PFSK-1 (cell line): Measurements from ENCODE around the gene CYLD.

Experiments used
- POLR2AphosphoS5 ChIP-seq: IDR thresholded peaks from 2 replicates; pipeline ENCODE4 v1.6.1; 2012; ENCODE audit warnings: low read depth, mild to moderate bottlenecking, control low read depth, low read length, moderate library complexity
- SIN3A ChIP-seq: IDR thresholded peaks from 2 replicates; pipeline ENCODE4 v1.6.1; 2012; ENCODE audit warnings: mild to moderate bottlenecking, low read length, moderate library complexity, borderline replicate concordance; ENCODE audit not compliant: insufficient read depth
- TAF1 ChIP-seq: IDR thresholded peaks from 2 replicates; pipeline ENCODE4 v1.6.1; 2012; ENCODE audit warnings: low read length, control low read depth, borderline replicate concordance; ENCODE audit not compliant: insufficient read depth
- TF ChIP-seq, protein P1 (sequence below), 2 experiments: IDR thresholded peaks; 2 replicates each; pipeline versions ENCODE4 v1.6.1 to v1.8.0; 2011 to 2012; ENCODE audit warnings: low read depth in 2 of 2, low read length in 2 of 2, control low read depth in 1 of 2, inconsistent platforms in 1 of 2, mild to moderate bottlenecking in 1 of 2, moderate library complexity in 1 of 2; ENCODE audit not compliant: insufficient read depth in 1 of 2

- TF ChIP-seq POLR2AphosphoS5 (no peak), TAF1 (no peak), SIN3A (no peak)
- TF ChIP-seq, protein P1, sequence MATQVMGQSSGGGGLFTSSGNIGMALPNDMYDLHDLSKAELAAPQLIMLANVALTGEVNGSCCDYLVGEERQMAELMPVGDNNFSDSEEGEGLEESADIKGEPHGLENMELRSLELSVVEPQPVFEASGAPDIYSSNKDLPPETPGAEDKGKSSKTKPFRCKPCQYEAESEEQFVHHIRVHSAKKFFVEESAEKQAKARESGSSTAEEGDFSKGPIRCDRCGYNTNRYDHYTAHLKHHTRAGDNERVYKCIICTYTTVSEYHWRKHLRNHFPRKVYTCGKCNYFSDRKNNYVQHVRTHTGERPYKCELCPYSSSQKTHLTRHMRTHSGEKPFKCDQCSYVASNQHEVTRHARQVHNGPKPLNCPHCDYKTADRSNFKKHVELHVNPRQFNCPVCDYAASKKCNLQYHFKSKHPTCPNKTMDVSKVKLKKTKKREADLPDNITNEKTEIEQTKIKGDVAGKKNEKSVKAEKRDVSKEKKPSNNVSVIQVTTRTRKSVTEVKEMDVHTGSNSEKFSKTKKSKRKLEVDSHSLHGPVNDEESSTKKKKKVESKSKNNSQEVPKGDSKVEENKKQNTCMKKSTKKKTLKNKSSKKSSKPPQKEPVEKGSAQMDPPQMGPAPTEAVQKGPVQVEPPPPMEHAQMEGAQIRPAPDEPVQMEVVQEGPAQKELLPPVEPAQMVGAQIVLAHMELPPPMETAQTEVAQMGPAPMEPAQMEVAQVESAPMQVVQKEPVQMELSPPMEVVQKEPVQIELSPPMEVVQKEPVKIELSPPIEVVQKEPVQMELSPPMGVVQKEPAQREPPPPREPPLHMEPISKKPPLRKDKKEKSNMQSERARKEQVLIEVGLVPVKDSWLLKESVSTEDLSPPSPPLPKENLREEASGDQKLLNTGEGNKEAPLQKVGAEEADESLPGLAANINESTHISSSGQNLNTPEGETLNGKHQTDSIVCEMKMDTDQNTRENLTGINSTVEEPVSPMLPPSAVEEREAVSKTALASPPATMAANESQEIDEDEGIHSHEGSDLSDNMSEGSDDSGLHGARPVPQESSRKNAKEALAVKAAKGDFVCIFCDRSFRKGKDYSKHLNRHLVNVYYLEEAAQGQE (IDR thresholded peaks at IDR 0.05; ENCODE audit: insufficient read depth in 1 of 2, low read depth in 2 of 2, low read length in 2 of 2): no peak
Observed at GRCh38 chr16:50708373-50709060, 33.4 kb upstream of the CYLD start.
